ENCODE results near the gene CD82.
"Not testable (repeated sequence)": the region's sequence is repeated elsewhere in the genome, so short reads cannot be mapped to it uniquely, and the experiment has no call there.

CD82 gene

DNA sequence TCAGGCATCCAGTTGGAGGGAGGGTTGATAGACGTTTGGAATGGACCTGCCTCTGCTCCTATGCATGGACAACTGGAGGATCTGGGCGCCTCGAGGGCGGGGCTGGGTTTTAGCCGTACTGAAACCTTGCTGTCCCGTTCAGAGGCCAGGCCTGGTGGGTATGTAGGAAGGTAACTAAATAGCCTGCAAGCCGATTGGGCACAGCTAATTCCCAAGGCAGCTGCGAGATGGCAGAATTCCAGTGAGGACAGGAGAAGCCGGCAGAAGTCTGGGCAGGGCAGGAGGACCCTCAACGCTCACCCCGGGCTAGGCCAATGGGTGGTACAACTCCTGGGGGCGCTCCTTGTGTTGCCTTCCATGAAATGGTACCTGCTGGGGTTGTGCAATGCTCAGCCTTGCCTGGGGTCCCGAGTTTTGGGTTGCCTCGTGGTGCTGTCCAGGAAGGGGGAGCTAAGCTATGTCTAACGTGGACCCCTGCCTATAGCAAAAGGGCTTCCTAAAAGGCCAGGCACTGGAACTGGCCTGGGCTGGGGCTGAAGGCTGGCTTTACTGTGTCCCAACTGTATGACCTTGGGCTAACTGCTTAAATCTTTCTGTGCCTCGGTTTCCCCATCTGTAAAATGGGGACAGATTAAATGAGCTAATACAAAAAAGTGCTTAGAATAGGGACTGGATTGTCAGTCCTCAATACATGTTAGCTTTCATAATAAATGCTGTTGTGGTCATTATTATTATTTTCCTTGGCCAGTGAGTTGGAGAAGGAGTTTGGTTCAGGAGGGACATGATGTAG, 30.1 kb upstream of the CD82 start:
- no peak for DNase-seq (ENCODE audit: low read depth)

DNA sequence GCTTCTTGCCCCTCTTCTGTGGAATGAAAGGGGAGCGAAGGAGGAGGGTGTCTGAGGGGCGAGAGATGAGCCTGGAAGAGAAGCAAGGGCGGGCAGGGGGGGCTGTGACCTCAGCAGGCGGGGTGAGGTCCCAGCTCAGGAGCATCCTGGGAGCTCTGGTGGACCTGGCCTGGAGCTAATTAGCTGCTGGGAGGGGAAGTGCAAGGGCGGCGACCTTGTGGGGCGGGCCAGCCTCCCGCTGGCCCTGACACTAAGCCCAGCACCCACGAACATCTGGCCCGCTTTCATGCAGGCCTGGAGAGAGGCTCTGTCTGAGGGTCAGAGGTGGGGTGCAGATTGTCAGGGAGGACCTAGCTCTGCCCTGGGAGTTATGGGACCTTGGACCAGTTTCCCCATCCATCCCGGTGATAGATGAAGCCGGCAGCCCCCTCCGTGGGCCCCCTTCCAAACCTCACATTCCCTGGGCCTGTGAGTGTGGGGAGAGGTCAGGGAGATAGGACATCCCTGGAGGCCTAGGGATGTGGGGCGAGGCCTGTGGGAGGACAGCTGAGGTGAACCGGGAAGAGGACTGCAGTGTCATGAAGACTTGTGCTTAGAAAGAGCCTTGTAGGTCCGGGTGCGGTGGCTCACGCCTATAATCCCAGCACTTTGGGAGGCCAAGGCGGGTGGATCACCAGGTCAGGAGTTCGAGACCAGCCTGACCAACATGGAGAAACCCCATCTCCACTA, 28.5 kb upstream of the CD82 start:
- DNase-seq (ENCODE audit: low read depth) = no peak

DNA sequence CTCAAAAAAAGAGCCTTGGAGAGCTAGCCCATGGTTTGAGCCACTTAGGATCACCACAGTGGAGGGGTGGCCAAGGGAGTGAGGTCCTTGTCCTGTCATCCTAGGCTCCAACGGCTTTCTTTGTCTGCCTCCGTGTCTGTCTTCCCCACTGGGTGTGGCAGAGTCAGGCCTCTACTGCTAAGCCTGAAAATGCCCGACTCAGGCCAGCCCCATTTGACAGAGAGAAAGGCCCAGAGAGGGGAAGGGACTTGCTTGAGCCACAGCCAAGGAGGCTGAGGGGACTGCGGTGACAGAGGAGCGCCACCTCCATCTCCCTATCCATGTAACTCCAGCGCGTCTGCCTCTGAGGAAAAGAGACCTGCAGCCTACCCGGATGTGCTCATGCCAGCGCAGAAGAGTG, 27.8 kb upstream of the CD82 start:
- no peak for DNase-seq (ENCODE audit: low read depth)

DNA sequence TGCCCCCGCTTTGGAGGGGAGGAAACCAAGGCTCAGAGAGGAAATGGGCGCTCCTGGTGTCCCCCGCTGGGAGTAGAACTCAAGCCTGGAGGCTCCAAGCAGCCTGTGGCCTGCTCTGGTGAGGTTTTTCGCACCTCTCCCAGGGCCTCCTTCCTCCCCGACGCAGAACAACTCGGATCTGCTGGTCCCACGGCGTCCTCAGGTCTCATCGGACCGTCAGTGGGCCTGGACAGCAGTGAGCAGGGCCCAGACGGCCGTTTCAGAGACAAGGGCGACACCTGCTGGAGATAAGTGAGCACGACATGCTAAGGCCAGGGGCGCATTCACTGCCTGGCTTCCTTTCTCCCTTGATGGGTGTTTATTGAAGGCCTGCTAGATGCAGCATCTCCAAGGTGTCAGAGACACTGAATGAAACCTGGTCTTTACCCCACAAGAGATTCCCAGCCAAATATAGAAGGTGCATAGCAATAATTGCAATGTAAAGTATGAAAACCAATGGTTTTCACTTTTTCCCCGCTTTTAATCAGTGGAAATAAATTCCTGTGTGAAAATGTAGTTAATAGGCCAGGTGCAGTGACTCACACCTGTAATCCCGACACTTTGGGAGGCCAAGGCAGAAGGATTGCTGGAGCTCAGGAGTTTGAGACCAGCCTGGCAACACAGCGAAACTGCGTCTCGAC, 26.9 kb upstream of the CD82 start:
- DNase-seq (ENCODE audit: low read depth) = peak; percentile 36

DNA sequence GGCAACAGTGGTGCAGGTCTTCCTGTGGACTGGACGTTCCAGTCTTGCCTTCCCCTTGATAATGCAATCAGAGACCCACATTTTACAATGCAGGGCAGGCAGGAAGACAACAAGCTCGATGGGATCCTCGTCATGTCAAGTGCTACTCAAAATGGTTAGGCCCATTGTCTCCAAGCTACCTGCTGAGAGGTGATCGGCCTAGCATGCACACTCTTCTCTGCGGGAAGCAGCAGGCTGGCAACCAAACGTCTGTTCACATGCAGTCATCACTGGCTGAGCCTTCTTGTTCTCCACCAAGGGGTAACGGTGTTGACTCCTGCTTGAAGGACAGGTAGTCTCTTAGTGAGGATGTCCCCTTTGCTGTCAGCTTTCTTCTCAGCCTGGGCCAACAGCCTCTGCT, 25.5 kb upstream of the CD82 start:
- no peak for DNase-seq (ENCODE audit: low read depth)

DNA sequence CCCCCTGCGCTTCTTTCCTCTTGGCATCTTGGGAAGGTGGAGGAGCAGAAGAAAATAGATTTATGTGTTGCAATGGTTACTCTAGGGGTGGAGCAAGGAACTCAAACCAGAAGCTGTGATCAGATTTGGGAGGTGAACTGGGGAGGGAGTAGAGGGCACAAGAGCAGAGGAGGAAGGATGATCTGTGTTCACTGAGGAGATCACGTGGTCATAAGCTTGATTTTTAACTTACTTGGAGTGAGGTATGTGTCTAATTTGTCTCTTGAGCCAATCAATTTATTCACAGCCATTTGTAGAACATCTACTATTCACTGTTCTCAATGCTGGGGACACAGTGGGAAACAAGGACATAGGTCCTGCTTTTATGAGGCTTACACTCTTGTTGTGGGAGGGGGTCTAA, 24.8 kb upstream of the CD82 start:
- no peak for DNase-seq (ENCODE audit: low read depth)

DNA sequence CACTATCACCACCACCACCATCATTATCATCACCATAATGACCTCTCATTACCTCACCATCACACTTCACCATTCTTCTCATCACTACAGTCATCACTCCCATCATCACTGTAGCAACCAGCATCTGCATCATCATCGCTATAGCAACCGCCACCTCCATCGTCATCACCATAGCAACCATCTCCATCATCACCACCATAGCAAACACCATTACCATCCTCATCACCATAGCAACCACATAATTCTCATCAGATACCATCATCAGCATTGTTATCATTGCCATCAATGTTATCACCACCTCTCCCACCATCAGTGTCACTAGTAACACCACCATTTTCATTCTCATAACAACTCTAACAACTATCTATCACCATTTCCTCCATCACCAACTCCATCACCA, 23.1 kb upstream of the CD82 start:
- DNase-seq (ENCODE audit: low read depth) = no peak

DNA sequence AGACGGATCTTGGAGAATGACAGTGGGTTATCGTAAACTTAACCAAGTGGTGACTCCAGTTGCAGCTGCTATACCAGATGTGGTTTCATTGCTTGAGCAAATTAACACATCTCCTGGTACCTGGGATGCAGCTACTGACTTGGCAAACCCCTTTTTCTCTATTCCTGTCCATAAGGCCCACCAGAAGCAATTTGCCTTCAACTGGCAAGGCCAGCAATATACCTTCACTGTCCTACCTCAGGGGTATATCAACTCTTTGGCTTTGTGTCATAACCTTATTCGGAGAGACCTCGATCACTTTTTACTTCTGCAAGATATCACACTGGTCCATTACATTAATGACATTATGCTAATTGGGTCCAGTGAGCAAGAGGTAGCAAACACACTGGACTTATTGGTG, 18.5 kb upstream of the CD82 start:
- DNase-seq (ENCODE audit: low read depth) = not testable (repeated sequence)

DNA sequence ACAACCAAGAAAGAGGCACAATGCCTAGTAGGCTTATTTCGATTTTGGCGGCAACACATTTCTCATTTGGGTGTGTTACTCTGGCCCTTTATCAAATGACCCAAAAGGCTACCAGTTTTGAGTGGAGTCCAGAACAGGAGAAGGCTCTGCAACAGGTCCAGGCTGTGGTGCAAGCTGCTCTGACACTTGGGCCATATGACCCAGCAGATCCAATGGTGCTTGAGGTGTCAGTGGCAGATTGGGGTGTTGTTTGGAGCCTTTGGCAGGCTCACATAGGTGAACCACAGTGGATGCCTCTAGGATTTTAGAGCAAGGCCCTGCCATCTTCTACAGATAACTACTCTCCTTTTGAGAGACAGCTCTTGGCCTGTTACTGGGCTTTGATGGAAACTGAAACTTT, 17.9 kb upstream of the CD82 start:
- not testable (repeated sequence) for DNase-seq (ENCODE audit: low read depth)

DNA sequence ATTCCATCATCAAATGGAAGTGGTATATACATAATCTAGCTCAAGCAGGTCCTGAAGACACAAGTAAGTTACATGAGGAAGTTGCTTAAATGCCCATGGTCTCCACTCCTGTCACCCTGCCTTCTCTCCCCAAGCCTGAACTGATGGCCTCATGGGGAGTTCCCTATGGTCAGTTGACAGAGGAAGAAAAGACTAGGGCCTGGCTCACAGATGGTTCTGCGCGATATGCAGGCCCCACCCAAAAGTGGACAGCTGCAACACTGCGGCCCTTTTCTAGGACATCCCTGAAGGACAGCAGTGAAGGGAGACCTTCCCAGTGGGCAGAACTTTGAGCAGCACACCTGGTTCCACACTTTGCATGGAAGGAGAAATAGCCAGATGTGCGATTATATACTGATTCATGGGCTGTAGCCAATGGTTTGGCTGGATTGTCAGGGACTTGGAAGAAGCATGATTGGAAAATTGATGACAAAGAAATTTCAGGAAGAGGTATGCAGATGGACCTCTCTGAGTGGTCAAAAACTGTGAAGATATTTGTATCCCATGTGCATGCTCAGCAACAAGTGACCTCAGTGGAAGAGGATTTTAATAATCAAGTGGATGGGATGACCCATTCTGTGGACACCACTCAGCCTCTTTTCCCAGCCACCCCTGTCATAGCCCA, 17.3 kb upstream of the CD82 start:
- no peak for DNase-seq (ENCODE audit: low read depth)

DNA sequence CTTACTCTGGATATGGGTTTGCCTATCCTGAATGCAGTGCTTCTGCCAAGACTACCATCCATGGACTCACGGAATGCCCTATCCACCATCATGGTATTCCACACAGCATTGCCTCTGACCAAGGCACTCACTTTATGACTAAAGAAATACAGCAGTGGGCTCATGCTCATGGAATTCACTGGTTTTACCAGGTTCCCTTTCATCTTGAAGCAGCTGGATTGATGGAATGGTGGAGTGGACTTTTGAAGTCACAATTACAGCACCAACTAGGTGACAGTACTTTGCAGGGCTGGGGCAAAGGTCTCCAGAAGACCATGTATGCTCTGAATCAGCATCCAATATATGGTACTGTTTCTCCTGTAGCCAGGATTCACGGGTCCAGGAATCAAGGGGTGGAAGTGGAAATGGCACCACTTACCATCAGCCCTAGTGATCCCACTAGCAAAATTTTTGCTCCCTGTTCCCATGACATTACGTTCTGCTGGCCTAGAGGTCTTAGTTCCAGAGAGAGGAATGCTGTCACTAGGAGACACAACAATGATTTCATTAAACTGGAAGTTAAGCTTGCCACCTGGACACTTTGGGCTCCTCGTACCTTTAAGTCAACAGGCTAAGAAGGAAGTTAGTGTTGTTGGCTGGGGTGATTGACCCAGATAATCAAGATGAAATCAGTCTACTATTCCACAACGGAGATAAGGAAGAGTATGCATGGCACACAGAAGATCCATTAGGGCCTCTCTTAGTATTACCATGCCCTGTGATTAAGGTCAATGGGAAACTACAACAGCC, 16.3 kb upstream of the CD82 start:
- not testable (repeated sequence) for DNase-seq (ENCODE audit: low read depth)

DNA sequence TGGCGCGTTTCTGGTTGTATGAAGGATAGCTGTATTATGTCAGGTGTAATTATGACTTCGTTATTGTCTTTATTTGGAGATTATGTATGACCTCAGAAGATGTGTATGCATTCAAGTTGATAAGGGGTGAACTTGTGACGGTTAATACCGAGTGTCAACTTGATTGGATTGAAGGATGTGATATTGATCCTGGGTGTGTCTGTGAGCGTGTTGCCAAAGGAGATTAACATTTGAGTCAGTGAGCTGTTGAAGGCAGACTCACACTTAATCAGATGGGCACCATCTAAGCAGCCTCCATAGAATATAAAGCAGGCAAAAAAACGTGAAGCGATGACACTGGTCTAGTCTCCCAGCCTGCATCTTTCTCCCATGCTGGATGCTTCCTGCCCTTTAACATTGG, 15.3 kb upstream of the CD82 start:
- no peak for DNase-seq (ENCODE audit: low read depth)

DNA sequence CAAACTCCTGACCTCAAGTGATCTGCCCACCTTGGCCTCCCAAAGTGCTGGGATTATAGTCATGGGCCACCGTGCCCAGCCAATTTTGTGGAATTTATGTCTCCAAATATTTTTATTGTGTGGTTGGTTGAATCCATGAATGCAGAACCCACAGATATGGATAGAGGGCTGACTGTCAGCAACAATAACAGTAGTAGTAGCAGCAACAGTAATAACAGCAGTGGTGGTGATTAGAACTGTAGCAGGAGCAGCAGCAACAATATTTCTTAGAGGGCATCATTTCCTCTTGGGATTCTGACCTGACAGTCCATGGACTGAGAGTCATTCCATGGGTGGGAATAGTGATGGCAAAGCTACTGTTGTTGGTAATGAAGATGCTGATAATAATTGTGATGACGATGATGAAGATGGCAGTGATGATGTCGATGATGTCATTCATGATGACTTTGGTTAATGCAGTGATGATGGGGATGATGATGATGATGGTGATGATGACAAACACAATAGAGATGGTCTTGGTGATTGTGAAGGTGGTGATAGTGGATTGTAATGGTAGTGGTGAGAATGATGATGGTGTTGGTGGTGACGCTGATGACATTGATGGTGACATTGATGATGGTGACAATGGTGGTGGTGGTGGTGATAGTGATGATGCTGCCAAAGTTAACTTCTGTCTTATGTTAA, 13.9 kb upstream of the CD82 start:
- no peak for DNase-seq (ENCODE audit: low read depth)

DNA sequence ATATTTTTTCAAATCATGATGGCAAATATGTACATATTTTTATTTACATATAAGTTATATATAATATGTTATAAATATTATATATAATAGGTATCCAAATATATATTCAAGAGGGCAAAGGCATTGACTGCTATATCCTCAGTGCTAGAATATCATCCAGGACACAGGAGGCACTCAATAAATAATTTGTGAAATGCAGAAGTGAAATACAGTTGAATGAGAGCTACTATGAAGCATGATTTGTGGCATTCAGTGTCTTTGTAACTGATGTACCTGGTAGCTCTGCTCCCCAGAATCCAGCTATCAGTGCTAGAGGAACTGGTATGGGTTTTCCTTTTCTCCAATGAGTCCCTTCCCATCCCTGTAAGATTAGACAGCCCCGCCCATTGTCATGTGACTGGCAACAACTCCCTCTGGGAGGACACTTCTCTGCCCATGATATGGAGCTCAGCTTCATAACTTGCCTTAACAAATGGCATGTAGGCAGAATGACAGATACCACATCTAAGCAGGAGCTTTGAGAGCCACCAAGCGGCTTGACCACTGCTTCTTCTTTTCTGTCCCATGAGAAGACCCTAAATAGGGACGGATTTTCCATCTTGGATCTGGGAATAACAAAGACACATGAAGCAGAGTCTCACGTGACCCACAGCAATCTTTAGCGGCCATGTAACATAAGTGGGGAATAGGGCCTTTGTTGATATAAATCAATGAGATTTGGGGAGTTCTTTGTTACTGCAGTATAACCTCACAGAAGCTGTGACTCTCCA, 10.2 kb upstream of the CD82 start:
- no peak for DNase-seq (ENCODE audit: low read depth)

DNA sequence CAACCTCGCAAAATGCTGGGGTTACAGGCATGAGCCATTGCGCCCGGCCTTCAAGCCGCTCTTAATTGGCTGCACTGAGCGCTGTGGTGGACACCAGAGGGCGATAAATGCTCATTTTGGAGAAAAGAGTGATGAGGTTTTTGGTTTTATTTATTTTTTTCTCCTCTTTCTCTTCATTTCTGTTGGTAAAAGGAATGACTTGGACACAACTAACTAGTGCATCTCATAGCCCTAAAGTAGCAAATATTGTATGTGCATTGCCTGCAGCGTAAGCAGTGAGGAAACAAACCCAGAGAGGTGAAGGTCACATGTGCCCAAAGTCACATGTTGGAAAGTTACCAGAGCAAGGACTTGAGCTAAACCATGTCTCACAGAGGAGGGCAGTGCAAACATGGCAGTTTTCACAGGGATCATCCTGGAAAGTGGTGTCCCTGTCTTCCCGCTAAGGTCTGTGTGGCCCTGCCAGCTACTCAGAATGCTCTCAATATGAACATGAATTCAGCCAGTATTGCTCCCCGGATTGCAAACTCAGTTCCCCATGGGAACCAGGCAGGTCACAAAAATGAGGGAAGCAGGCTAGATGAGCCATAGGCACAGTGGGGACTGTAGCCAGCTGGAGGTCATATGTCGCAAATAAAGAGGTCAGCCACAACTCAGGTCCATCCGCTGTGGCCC, 8.6 kb upstream of the CD82 start:
- DNase-seq (ENCODE audit: low read depth) = peak; percentile 40

DNA sequence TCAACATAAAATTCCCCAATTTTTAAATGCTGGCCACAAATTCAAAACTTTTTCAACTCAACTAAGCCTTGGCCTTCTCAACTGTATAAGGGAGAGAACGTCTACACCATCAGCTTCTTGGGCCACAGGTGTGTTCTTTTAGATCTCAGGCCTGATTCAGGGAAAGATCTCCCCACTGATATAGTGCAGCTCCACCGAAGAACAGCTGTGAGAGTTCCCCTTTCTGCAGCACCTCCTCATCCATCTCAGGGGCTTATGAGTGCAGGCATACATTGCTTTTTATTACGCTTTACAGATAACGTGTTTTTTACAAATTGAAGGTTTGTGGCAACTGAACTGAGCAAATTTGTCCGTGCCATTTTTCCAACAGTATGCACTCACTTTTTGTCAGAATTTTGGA, 8.0 kb upstream of the CD82 start:
- no peak for DNase-seq (ENCODE audit: low read depth)

DNA sequence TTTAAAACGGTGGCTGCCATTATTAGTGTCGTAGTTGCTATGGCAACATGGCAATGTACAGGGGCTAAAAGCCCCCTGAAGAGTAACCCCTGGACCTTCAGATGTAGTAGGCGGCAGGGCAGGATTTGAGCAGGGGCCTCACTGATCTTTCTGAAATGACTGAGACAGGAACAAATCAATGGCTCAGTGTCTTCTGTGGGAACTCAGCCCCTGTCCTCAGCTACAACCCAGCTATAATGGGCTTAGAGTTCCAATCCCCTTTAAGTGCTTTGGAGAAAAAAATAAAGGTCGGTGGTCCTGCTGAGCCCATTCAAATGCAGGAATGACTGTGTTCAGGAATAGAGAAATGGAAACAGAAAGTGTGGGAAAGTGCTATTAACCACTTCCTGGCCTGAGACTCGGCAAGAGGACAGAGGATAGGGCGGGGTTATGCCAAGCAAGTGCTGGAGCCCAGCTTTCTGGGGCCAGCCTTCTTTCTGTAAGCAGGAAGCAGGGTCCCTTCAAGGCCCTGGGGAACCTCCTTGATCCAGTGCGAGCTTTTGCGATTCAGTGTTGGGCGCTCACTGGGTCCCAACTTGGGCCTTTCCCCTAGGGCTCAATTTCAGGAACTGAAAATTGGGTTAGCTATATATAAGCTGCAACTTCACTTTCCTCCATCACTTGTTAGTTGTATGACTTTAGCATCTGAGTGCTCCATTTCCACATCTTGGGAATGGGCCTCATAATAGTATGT, 6.1 kb upstream of the CD82 start:
- DNase-seq (ENCODE audit: low read depth) = no peak

DNA sequence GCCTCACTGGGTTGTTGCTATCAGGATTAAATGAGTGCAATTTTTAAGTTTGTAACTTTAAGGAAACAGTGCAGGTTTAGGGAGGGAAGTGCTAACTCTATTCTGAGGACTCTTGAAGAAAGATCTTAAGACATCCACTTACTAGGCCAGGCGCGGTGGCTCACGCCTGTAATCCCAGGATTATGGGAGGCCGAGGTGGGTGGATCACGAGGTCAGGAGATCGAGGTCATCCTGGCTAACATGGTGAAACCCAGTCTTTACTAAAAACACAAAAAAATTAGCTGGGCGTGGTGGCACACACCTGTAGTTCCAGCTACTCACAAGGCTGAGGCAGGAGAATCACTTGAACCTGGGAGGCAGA, 5.5 kb upstream of the CD82 start:
- DNase-seq (ENCODE audit: low read depth) = not testable (repeated sequence)

DNA sequence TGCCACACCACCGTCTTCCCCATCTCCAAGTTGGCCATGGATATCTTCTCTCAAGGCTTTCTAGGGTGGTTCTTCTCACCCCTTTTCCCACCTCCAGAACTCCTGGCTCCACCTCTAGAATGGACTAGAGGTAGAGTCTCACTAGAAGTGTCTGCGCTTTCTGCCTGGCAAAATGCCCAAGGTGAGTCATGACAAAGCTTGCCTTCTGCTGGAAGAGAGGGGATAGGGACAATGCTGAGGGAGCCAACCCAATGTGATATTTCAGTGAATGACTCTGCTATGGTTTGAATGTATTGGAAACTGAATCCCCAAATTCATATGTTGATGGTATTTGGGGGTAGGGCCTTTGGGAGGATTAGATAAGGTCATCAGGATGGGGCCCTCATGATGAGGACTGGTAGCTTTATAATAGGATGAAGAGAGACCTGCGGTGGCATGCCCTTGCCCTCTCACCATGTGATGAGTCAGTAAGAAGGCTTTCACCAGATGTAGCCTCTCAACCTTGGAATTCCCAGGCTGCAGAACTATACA, 4.1 kb upstream of the CD82 start:
- no peak for DNase-seq (ENCODE audit: low read depth)

Measured in stromal cell of bone marrow (primary cell).